Cerebellar nuclear complex (tissue), 1 donor: ENCODE results near the gene LRRC18.

Experiments used
- DNase-seq, 2 experiments: peaks; one replicate each; lab custom pipeline; 2025; lab: John Stamatoyannopoulos, UW

LRRC18 gene

GRCh38 chr10:48939790-48940325 lies at the start of gene LRRC18:
Gene LRRC18, minus strand, starts transcription at chr10:48939840. Its CDS starts 25,685 bp downstream, at chr10:48914155.
- DNase-seq = no peak

- no peak for DNase-seq
These were observed 46.0 kb upstream of the LRRC18 start for GRCh38 chr10:48985621-48986158.

GRCh38 chr10:48983648-48984351 lies 44.2 kb upstream of the LRRC18 start:
- DNase-seq = no peak

GRCh38 chr10:48982584-48982983 lies 42.9 kb upstream of the LRRC18 start:
- no peak for DNase-seq

GRCh38 chr10:48981310-48981907 lies 41.8 kb upstream of the LRRC18 start:
- DNase-seq = no peak

GRCh38 chr10:48978318-48978717 lies 38.7 kb upstream of the LRRC18 start:
- DNase-seq = no peak

GRCh38 chr10:48976196-48976595 lies 36.6 kb upstream of the LRRC18 start:
- DNase-seq = no peak

- DNase-seq = no peak
These were observed 35.0 kb upstream of the LRRC18 start for GRCh38 chr10:48974510-48975156.

- DNase-seq = no peak
These were observed 33.4 kb upstream of the LRRC18 start for GRCh38 chr10:48973065-48973464.

- no peak for DNase-seq
These were observed 31.0 kb upstream of the LRRC18 start for GRCh38 chr10:48970654-48971053.

GRCh38 chr10:48970046-48970445 lies 30.4 kb upstream of the LRRC18 start:
- DNase-seq = no peak

GRCh38 chr10:48968036-48968435 lies 28.4 kb upstream of the LRRC18 start:
- DNase-seq = no peak

- DNase-seq = no peak
These were observed 25.8 kb upstream of the LRRC18 start for GRCh38 chr10:48965460-48965859.

GRCh38 chr10:48964038-48964437 lies 24.4 kb upstream of the LRRC18 start:
- no peak for DNase-seq

GRCh38 chr10:48958598-48959190 lies 19.1 kb upstream of the LRRC18 start:
- DNase-seq = no peak

GRCh38 chr10:48957361-48958151 lies 17.9 kb upstream of the LRRC18 start:
- DNase-seq = no peak

- no peak for DNase-seq
These were observed 12.1 kb upstream of the LRRC18 start for GRCh38 chr10:48951707-48952106.

GRCh38 chr10:48948470-48949037 lies 8.9 kb upstream of the LRRC18 start:
- DNase-seq = no peak

GRCh38 chr10:48947690-48948469 lies 8.2 kb upstream of the LRRC18 start:
- no peak for DNase-seq

- no peak for DNase-seq
These were observed 7.4 kb upstream of the LRRC18 start for GRCh38 chr10:48946891-48947500.
